Caco-2 (cell line): ENCODE results near the gene HINFP. TPM values are rescaled to one million over a fixed set of nuclear protein-coding genes. Genes with fewer than 3 reads are reported as not detected.

Experiments used
- BruUV-seq: library from RNA; stranded (reverse); fragments of 400-500 nt; replicated peaks from 2 replicates; lab custom pipeline; 2021; lab: Mats Ljungman, UMichigan
- CTCF ChIA-PET: fragments of 300-600 bp; sonication (Branson Sonifier 250); formaldehyde crosslinking; loops from one replicate; lab custom pipeline; 2022; ENCODE audit warnings: antibody characterized with exemption; lab: Charles Lee
- POLR2A ChIA-PET: fragments of 300-600 bp; sonication (Branson Sonifier 250); formaldehyde crosslinking; loops from one replicate; lab custom pipeline; 2022; ENCODE audit warnings: antibody characterized with exemption; lab: Charles Lee
- DNase-seq, 2 experiments: peaks; one replicate each; pipeline versions ENCODE4 v3.0.0 to v3.0.0-alpha.2; 2020 to 2022
- H3K27me3 ChIP-seq: replicated peaks from 2 replicates; pipeline ENCODE4 v1.6.0; 2011; ENCODE audit warnings: low read length; ENCODE audit not compliant: control insufficient read depth, insufficient read depth
- H3K36me3 ChIP-seq: 2 replicates; pipeline ENCODE4 v1.5.1; 2011; ENCODE audit warnings: low read length; ENCODE audit not compliant: control insufficient read depth, insufficient read depth
- H3K4me1 ChIP-seq: fragments of 250-450 bp; sonication (Bioruptor Pico); 2 replicates; pipeline ENCODE4 v1.5.1; 2020; ENCODE audit warnings: mild to moderate bottlenecking
- H3K4me3 ChIP-seq: 2 replicates; pipeline ENCODE4 v1.5.1; 2011; ENCODE audit warnings: low read depth, mild to moderate bottlenecking, control low read depth, low read length
- H3K9me3 ChIP-seq: fragments of 250-450 bp; sonication (Bioruptor Pico); 2 replicates; pipeline ENCODE4 v1.5.1; 2020; ENCODE audit warnings: mild to moderate bottlenecking, moderate library complexity
- H3K27ac Mint-ChIP-seq: one replicate; pipeline ENCODE4 v1.8.0; 2022; ENCODE audit warnings: mixed read lengths; ENCODE audit not compliant: unreplicated experiment
- H3K27me3 Mint-ChIP-seq: one replicate; pipeline ENCODE4 v1.8.0; 2022; ENCODE audit warnings: mixed read lengths; ENCODE audit not compliant: insufficient read depth, unreplicated experiment
- H3K36me3 Mint-ChIP-seq: one replicate; pipeline ENCODE4 v1.8.0; 2022; ENCODE audit warnings: mild to moderate bottlenecking, mixed read lengths; ENCODE audit not compliant: insufficient read depth, unreplicated experiment
- H3K4me1 Mint-ChIP-seq: one replicate; pipeline ENCODE4 v1.8.0; 2022; ENCODE audit warnings: low read depth, mixed read lengths; ENCODE audit not compliant: unreplicated experiment
- H3K4me3 Mint-ChIP-seq: one replicate; pipeline ENCODE4 v1.8.0; 2022; ENCODE audit warnings: mild to moderate bottlenecking, moderate library complexity, mixed read lengths; ENCODE audit not compliant: unreplicated experiment
- H3K9me3 Mint-ChIP-seq: one replicate; pipeline ENCODE4 v1.8.0; 2022; ENCODE audit warnings: mixed read lengths; ENCODE audit not compliant: unreplicated experiment
- CTCF ChIP-seq, 2 experiments: fragments of 200-600 bp in 1 of 2; IDR thresholded peaks; 1 replicate in 1 of 2; 2 replicates in 1 of 2; pipeline versions ENCODE4 v1.5.1 to v1.8.0; 2011 to 2022; ENCODE audit warnings: antibody characterized with exemption in 1 of 2, control low read depth in 1 of 2, inconsistent platforms in 1 of 2, low read depth in 1 of 2, low read length in 1 of 2, mild to moderate bottlenecking in 1 of 2, moderate library complexity in 1 of 2; ENCODE audit not compliant: insufficient read depth in 1 of 2, severe bottlenecking in 1 of 2, unreplicated experiment in 1 of 2
- intact Hi-C: fragments of 100-400 bp; cut with micrococcal nuclease; formaldehyde crosslinking; loops from one replicate; pipeline ENCODE4 v1.10.0; 2022; ENCODE audit not compliant: unreplicated experiment
- total RNA-seq: library from RNA; stranded (reverse); gene quantifications from 2 replicates; pipeline ENCODE4 v1.2.3, GENCODE V29; 2022

Gene HINFP
- total RNA-seq, 1 experiment from 2014 or later = 61.6 TPM

GRCh38 chr11:119078675-119079420 lies 42.5 kb upstream of the HINFP start:
- Histone ChIP-seq H3K27me3 (no peaks in the 10 kb centered on the region), H3K36me3 (peaks cover 12% of the 10 kb centered on the region), H3K4me1 (no peaks in the 10 kb centered on the region), H3K9me3 (no peaks in the 10 kb centered on the region), H3K4me3 (no peak overlapping the region)
- CTCF ChIA-PET = no interaction called here
- Mint-ChIP-seq H3K4me3 (no peak overlapping the region), H3K27ac (no peak overlapping the region), H3K4me1 (no peaks in the 10 kb centered on the region), H3K27me3 (no peaks in the 10 kb centered on the region), H3K9me3 (no peaks in the 10 kb centered on the region), H3K36me3 (peaks cover 76% of the 10 kb centered on the region)
- POLR2A ChIA-PET = interaction anchor here (0.6 kb wide), 2 partner anchors 8 to 33 kb away, joined by 3 read pairs; no protein-coding TSS in a partner anchor
- no TSS peak for BruUV-seq
- intact Hi-C loops = no loop called here
- TF ChIP-seq CTCF (IDR thresholded peaks at IDR 0.05; ENCODE audit: insufficient read depth in 1 of 2, low read depth in 1 of 2, low read length in 1 of 2, severe bottlenecking in 1 of 2, unreplicated experiment in 1 of 2) = no peak
- DNase-seq = no peak

GRCh38 chr11:119081682-119082260 lies 39.6 kb upstream of the HINFP start:
- peaks cover 73% of the 10 kb centered on the region for H3K36me3 Mint-ChIP-seq
- intact Hi-C loops = no loop called here
- no peak for DNase-seq

More at GRCh38 chr11:119081682-119082260, 39.6 kb upstream of the HINFP start:
- H3K27me3 ChIP-seq = no peaks in the 10 kb centered on the region
- Mint-ChIP-seq H3K4me3 (no peak overlapping the region), H3K9me3 (no peaks in the 10 kb centered on the region), H3K27me3 (no peaks in the 10 kb centered on the region), H3K4me1 (no peaks in the 10 kb centered on the region), H3K27ac (no peak overlapping the region)
- TF ChIP-seq CTCF (IDR thresholded peaks at IDR 0.05; ENCODE audit: insufficient read depth in 1 of 2, low read depth in 1 of 2, low read length in 1 of 2, severe bottlenecking in 1 of 2, unreplicated experiment in 1 of 2) = no peak
- BruUV-seq = no TSS peak
- POLR2A ChIA-PET = no interaction called here
- H3K4me3 ChIP-seq = no peak overlapping the region
- no peaks in the 10 kb centered on the region for H3K9me3 ChIP-seq
- CTCF ChIA-PET = interaction anchor here (0.7 to 1.3 kb wide), 2 partner anchors 14 to 16 kb away, joined by 3 read pairs; partner anchors contain the start of gene VPS11
- peaks cover 12% of the 10 kb centered on the region for H3K36me3 ChIP-seq
- peaks cover 11% of the 10 kb centered on the region for H3K4me1 ChIP-seq
